GM21526 (cell line): ENCODE measurements around the gene SMAP2.
"Not testable (repeated sequence)": the region's sequence is repeated elsewhere in the genome, so short reads cannot be mapped to it uniquely, and the experiment has no call there.

ENCODE experiments used
- ATAC-seq: cut with Tn5 transposase; IDR thresholded peaks from one replicate; pipeline ENCODE4 v1.9.1; 2021; ENCODE audit warnings: moderate library complexity; ENCODE audit not compliant: unreplicated experiment, low FRiP score

The SMAP2 gene

DNA sequence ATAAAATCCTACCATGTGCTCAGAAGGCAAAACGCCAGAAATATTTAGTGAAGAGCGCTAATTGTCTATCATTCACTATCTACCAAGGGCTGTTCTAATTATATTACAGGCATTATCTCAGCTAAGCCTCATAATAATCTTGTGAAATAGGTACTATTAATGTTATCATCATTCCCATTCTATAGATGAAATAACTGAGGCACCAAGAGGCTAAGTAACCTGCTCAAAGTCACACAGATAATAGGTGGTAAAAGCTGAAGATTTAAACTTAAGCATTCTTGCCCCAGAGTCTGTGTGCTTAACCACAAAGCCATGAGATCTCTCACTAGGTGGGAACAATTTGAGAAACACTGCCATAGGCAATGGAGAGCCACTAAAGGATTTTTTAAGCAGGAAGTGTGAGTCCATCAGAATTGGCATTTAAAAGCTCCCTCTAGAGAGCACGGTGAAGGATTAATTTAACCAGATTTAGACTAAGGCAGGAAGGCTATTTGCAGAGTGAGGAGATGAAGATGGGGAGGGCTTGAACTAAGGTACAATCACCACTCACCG is 1.7 kb upstream of the SMAP2 start:
- ATAC-seq: no peak

DNA sequence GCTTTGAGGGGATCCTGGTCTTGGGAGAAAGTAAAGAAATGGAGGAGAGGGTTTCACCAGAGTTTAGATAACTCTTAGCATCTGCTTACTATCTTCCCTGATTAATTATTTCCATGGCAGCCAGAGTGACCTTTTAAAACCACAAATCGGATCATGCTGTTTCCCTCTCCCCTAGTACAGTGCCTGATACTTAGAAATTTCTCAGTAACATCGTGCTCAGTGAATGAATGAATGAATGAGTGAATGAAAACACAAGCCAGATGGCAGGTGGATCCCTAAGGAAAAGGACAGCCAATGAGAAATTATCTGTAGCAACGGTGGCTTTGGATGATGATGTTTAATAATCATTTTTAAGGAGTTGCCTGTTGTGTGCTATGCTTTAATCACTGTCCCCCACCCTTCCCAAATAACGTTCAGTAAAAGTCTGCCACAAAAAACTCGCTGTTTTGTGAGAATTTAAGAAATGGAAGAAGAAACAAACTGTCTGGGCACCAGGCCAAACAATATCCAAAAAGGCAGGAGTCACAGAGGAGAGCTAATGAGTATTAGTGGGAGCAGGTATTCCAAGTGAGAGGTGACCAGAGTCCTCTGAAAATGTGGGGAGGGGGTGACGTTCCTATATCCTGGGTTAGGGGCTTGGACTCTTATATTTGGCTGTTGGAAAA is 737 bp upstream of the SMAP2 start:
- no peak for ATAC-seq

DNA sequence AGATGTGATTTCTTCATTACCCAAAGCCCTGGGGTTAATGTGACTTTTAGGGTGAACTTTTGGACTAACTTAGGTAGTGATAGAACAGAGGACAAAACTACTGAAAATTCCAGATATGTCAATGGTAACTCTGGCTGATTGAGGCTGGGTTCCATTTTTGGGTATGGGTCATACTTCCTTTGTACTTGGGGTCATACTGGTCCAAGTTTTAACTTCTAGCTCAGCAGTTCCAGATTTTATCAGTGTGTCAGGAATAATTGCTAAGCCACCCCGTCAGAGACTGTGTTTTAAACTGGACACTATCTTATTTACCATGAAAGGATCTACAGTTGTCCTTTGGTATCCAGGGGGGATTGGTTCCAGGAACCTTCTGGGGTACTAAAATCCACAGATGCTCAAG is 4.0 kb downstream of the SMAP2 start:
- ATAC-seq: no peak

DNA sequence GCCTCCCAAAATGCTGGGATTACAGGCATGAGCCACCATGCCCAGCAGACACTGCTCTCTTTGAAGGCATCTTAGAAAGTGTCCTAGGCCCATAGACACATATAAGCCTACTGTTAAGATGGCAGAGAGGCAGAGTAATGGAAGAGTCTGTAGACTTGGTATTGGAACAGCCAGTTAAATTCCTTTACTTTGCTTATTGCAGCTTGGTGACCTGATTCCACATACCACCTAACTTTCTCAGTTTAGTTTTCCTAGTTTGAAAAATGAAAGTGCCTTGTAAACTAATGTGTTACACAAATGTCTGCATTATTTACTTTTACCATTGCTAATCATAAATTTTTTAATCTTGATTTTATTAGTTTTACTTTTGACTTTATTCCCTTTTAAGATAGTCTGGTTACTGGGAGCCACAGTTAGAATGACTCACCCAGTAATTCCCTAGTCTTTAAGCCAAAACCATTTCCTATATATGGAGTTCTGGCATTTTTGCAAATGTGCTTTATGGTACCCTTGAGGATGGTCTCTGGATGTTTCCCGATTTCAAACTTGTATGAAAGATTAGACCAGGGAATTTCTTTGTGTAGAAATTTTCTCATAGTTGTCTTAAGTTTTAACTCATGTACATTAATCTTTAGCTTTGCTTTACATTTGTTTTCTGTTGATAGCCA is 6.4 kb downstream of the SMAP2 start:
- ATAC-seq: no peak

DNA sequence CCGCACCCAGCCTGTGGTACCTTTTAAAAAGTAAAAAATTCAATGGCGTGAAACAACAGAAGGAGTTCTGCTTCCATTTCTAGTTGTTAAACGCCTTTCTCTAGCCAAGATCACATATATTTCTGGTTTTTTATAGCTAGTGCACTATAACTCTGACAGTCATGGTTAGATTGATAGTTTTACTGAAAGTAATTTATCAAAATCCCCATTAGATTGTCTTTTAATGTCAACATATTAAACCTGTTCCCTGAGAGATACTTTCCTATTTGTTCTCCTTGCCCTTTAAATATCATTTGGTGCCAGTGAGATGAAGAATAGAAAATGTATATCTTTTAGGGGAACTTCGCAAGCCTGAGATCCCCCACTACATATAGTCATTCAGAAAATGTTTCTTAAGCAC is 7.3 kb downstream of the SMAP2 start:
- ATAC-seq: no peak

DNA sequence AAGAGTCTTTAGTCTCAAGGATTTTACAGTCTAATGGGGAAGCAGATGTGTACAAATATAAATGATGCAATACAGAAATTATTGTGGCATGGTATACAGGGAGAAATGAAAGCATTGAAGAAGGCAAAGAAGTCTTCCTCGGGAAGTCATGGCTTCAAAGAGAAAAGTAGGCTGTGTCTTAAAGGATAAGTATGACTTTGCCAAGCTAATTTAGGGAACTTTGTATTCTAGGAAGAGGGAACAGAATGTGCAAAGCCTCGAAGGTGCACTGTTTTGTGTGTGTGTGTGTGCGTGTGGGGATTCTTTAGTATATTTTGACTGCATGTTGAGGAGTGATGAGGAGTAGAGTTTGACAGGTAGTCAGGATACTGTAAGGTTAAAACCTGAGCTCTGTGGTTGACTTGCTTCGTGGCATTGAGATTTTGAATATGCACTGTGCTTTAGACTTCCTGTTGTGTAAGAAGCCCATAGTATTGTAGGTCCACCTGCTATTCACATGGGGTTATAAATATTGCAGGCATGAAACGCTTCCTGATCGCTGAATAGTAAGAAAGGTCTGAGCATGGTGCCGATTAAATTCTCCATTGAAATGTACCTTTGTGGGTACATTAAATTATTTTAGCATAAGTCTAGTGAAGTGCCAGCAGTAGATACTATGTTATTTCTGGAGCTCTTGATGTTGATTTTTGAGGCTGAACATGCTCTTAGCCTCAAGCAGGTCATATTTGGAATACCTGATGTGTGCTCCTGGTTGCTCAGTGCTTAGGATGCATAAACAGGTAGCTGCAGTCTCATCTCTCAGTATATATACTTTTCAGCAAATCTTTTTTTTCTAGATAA is 8.0 kb downstream of the SMAP2 start:
- peak; percentile 30 for ATAC-seq

DNA sequence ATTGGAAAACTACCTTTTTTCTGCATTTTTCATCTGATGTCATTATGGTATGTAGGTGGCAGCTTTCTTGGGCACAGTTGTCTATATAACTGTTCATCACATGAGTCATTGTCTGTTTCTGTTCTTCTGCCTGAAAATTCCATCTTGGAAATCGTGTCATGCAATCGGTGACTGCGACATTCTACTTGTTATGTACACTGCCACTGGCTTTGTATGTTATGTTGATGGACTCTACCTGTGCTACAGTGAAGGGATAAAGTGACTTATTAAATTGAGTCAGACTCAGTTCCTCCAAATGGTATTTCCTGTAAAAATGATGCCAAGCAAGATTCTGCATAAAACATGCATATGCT is 8.6 kb downstream of the SMAP2 start:
- no peak for ATAC-seq

DNA sequence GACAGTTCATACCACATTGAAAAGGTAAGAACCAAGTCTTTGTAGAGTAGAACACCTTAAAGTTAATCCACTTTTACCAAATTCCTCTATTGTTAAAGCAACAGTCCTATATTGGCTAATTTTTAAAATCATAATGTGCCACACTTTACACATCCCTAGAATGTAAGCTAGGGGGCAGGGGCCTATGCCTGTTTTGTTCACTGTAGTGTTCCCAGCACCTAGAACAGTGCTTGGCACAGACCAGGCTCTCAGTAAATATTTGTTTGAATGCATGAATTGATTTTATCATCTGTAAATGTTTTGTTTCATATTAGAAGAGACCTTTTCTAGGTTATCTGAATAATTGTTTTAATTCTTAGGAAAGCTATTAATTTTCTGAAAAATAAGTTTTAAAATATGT is 9.1 kb downstream of the SMAP2 start:
- no peak for ATAC-seq

DNA sequence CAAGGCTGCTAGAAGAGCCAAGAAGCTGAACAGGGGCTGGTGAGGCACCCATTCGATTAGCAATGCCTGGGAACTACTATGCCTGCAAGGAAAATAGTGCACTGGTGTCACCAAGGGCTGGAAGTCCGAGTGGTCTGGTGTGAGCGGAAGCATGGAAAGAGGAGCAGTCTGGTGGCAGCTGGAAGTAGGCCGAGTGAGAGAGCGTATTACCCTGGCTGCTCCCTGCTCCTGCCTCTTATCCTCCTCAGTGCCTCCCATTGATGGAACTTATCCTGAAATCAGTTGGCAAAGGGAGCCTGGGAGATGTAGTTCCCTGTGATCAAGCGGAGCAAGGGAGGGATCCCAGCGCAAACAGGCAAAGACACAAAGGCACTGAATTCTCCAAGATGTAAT is 9.6 kb downstream of the SMAP2 start:
- ATAC-seq: no peak

DNA sequence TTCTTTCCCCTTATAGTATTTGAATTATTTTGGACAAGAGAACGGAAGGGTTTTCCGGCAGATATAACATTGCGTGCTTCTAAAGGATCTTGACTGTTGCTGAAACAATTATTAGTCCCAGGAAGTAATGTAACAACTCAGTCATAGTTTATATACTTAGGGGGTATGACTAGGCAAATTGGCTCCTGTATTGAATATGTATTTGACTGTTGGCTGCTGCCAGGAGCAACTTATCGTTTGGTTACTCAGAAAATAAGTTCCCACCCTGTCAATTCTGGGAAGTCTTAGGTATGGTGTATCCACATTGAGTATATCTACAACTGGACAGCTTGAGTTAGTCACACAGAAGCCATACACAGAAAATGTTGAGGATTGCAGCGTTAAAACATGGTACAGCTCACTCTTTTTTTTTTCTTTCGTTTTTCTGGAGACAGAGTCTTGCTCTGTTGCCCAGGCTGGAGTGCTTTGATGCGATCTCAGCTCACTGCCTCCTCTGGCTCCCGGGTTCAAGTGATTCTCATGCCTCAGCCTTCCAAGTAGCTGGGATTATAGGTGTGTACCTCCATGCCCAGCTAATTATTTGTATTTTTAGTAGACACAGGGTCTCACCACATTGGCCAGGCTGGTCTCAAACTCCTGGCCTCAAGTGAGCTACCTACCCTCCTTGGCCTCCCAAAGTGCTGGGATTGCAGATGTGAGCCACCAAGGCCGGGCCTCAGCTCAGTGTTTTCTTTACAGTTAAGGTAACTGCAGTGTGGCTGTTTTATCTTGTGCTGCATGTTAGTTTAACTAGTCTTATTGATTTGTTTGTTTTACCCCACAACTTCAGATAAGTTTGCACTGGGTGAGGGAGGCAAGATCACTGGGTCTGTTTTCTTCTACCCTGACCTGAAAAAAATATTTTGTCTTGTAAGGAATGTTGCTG is 10.2 kb downstream of the SMAP2 start:
- no peak for ATAC-seq

DNA sequence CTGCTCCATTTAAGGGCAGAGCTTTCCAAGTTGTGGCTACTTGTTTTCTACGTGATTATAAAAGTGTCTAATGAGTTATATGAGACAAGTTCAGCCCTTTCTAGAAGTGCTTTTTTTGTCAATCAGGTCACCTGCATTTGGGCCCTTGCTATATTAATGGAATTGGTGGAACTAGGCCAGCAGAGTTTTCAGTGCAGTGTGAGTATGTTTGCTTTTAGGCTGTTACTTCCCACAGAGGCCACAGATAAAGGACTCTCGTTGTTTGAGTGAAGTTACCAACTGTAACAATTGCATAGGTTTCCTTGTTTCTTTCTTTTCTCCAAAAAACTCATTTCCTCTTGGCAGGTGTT is 10.9 kb downstream of the SMAP2 start:
- ATAC-seq: no peak

DNA sequence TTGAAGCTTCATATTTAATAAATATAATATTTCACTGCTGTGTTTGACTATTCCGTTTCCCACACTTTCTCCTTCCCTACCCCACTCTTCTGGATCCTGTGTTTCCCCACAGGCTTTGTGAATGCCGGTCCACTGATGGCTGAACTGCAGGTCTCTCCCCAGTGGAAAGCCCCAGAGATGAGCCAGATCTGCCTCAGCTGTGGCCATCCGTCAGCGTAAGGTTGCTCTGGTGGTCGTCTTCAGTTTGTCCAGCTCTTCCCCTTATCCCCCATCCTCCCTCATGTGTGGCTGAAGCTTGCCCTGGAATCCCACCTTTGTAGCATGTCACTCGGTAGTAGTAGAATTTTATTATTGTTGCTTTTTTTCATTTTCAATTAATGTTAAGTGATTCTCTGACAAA is 11.4 kb downstream of the SMAP2 start:
- no peak for ATAC-seq

DNA sequence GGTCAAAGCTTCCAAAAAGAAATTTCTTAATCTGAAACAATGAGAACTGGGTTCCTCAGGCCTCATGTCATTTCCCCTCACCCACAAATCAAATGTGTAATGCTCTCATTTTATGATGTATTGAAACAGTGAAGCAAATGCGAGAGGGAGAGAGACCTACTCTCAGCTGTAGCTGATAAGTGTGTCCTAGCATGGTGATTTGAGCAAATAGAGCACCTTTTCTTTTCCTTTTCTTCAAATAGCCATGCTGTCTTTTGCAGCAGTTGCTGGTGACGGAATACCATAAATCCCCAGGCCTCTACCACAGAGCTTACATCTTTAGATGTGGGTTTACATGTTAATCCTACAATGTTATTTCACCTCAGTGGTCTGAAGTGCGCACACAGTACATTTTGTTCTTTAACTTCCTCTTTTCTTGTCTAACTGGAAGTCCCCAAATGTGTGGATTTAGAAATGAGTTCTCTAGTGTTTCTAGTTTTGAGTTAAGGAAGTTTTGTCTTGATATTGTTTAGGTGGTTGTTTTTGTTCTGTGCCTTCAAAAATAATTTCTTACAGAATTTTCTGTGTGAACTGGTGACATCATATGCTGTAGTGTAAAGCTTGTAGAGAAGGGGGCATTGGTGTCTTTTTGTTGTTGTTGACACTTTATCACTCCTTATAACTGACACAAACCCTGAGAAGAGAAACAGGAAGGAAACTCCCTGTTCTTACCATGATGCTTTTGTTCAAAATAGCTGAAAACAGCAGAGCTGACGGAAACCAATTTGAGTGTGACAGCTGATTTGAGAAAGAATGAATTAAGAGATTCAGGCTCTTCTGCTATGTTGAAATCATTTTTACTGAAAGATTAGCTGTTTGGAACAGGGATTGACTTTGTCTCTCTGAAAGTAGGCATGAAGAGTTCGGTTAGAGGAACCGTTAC is 12.2 kb downstream of the SMAP2 start:
- ATAC-seq: peak; percentile 41

DNA sequence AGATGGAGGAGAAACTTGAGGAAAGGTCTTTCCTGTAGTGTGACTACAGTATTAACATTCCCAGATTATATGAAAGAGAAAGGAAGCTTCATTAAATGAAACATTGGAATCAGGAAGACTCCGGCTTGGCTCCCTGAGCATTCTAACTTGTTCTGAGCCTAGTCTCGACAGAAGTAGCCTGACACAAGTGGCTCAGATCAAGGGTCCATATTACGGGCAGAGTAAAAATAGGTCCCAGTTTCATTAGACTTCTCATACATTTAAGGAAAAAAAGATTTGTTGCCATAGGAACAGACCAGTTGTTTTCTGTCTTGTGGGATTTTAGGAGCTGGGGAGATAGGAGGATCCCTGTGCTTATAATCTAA is 12.8 kb downstream of the SMAP2 start:
- ATAC-seq: no peak

DNA sequence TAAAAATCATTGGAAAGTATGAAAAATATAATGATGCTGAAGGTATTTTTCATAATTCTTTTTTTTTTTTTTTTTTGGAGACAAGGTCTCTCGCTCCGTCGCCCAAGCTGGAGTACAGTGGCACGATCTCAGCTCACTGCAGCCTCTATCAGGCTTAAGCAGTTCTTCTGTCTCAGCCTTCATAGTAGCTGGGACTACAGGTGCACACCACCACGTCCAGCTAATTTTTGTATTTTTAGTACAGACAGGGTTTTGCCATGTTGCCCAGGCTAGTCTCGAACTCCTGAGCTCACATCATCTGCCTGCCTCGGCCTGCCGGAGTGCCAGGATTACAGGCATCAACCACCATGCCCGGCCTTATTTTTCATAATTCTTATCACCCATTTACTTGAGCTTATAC is 13.3 kb downstream of the SMAP2 start:
- no peak for ATAC-seq

DNA sequence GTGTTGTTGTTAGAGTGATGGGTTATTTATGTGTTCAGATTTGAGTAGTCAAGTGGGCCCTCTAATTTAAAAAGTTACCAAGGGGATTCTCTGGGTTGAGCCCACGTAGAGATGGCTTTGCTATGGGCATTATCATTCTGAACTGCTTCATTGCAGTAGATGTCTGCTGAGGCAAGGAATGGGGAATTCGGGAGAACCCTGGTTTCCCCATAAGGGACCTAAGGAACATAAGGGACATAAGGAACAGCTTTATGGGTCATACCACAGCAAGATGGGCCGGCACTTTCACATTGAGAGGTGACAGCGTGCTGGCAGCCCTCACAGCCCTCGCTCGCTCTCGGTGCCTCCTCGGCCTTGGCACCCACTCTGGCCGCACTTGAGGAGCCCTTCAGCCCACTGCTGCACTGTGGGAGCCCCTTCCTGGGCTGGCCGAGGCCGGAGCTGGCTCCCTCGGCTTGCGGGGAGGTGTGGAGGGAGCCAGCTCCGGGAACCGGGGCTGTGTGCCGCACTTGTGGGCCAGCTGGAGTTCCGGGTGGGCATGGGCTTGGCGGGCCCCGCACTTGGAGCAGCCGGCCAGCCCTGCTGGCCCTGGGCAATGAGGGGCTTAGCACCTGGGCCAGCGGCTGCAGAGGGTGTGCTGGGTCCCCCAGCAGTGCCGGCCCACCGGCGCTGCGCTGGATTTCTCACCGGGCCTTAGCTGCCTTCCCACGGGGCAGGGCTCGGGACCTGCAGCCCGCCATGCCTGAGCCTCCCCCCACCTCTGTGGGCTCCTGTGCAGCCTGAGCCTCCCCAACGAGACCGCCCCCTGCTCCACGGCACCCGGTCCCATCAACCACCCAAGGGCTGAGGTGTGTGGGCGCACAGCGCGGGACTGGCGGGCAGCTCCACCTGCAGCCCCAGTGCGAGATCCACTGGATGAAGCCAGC is 14.1 kb downstream of the SMAP2 start:
- not testable (repeated sequence) for ATAC-seq

DNA sequence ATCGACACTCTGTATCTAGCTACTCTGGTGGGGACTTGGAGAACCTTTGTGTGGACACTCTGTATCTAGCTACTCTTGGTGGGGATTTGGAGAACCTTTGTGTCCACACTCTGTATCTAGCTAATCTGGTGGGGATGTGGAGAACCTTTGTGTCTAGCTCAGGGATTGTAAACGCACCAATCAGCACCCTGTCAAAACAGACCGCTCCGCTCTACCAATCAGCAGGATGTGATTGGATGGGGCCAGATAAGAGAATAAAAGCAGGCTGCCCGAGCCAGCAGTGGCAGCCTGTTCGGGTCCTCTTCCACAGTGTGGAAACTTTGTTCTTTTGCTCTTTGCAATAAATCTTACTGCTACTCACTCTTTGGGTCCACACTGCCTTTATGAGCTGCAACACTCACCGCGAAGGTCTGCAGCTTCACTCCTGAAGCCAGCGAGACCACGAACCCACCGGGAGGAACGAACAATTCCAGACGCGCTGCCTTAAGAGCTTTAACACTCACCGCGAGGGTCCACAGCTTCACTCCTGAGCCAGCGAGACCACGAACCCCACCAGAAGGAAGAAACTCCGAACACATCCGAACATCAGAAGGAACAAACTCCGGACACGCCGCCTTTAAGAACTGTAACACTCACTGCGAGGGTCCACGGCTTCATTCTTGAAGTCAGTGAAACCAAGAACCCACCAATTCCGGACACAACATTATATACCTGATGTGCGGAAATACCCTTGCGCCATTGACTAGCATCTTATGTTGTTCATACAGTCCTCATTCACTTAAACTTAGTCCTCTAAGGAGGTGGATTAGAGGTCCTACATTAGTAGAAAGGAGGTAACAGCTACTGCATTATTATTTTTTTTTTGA is 15.2 kb downstream of the SMAP2 start:
- ATAC-seq: not testable (repeated sequence)
